Activated T-helper 9 cell treated with anti-CD3 and anti-CD28 coated beads, Interleukin-2, amount 50 U/mL, for 16 hours (primary cell): ENCODE results near the gene PDE4B.

Experiments
- DNase-seq: peaks from one replicate; pipeline ENCODE4 v3.0.0-alpha.2; 2020; ENCODE audit warnings: low read depth

PDE4B gene

DNA sequence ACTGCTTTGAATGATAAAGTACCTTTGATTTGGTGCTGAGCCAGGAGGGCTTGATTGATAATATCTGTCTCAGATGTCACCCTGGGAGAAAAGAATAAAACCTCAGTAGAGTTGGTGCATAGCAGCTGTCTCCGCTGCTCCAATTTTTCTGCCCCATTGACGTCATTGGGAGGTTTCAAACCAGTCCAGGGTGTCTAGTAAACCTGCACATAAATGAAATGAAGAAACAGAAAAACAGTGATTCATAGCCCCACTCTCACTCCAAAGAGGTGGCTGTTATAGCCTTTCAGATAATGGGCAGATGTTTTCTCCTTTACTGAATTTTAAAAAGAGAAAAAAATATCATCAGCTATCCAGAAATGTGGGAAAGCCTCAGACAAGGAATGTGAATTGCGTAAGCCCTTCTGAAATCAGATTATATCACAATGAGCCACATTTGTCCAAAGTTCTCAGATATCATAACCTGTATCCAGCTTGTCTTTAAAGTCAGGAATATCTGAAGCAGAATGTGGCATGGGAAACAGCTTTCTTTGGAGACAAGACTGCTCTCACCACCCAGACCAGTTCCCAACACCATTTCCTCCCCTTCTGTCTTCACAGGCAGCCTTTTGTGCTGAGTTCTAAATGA, 390.0 kb downstream of the PDE4B start:
- DNase-seq, result no peak

DNA sequence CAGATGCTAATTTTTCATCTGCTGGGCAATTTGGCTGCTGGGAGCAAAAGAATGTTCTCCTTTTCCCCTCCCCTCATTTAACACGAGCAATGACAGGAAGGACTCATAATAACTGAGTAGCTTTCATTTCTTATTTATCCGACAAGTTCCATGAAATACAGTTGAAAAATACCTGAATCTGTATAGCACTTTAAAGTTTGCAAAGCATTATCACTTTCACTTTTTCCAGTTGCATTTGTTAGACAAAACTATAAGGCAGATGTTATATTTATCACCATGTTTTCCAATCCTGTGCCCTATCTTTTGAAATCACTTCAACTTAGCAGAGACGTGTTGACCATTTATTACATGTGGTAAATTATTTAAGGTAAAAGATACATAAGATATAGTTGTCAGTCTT, 390.7 kb downstream of the PDE4B start:
- DNase-seq, result no peak

DNA sequence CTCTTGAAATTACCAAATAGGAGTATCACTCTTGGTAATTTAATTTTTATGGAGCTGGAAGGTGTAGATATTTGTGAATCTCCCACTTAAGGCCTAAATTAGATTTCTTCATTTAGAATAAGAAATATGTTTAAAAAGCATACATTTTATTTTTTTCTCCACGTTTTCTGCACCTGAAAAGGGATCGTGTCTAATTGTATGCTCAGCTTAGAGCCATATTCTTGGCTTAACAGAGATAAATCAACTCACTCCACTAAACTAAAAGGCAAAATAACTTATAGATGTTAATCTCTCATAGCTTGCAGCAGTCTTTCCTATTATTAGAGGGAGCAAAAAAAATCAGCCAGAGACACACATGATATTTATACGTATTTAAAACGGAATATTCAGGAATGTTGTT, 404.4 kb downstream of the PDE4B start:
- no peak for DNase-seq

DNA sequence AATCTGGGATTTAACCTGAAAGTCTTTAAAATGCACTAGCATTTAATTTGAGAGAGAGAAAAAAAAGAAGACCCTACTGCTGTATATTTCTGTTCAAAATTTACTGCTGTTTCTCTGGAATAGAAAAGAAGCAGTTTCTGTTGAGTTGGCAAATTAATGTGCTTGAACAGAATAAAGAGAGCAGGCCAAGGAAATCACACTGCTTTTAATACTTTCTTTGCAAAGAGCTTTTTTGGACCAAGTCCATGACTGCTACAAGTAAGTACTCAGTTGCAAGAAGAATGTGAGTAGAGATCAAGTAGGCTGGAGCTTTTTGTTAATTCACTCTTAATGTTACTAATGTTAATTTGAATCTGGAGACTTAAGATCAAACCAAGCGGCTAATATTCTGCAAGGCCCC, 405.1 kb downstream of the PDE4B start:
- DNase-seq, result no peak

DNA sequence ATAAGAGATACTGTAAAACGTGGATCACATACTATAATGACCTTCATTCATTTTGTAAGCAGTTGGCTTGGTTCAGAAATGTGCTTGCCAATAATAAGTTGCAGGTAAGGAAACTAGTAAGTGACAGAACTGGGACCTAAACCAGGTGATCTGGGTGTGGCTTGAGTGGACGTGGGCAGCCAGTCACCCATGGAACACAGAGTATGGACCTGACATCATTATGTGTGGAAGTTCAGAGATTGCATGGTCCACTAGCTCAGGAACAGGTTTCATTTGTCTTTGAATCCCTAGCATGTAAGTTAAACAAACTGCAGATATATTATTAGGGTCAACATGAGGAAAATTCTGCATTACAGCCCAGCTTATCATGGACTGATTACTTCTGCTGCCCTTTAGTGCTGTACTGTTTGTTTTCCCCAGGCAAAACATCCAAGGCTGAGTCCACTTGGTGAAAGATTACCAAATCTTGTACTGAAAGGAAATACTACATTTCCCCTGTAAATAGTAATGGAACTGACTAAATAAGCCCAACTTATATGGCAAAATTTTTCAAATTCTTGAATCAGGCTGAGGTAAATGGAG, 414.0 kb downstream of the PDE4B start:
- DNase-seq, result no peak

DNA sequence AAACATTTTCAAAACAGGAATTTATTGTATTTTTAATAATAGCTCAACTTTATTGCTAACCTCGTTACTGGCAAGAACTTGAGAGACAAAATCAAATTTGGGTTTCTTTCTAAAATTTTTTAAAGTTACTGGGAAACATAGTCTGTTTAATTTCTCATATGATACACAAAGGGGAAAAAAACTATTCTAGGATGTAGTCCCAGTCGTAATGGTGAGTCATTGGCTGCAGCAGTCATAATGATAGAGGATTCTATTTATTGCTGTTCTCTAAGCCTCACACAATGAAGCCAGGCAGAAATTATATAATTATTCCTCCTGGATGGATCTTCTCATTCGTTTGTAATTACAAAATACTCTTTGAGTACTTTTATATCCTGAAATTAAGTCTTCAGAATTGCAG, 414.8 kb downstream of the PDE4B start:
- no peak for DNase-seq

DNA sequence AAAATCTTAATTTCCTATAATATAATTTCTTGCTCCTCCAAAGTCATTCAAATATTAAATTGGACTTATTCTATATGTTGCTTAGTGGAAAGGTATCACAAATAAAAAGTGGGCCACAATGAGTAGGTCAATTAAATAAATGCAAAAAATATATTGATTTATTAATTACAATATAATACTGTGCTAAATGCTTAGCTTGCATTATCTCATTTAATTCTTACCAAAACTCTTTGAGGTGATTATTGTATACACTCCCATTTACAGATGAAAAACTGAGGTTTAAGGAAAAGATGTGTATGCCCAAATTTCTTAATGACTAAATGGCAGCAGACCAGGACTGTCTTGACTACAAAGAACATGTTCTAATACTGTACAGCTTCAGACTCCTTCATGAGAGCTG, 415.9 kb downstream of the PDE4B start:
- no peak for DNase-seq

DNA sequence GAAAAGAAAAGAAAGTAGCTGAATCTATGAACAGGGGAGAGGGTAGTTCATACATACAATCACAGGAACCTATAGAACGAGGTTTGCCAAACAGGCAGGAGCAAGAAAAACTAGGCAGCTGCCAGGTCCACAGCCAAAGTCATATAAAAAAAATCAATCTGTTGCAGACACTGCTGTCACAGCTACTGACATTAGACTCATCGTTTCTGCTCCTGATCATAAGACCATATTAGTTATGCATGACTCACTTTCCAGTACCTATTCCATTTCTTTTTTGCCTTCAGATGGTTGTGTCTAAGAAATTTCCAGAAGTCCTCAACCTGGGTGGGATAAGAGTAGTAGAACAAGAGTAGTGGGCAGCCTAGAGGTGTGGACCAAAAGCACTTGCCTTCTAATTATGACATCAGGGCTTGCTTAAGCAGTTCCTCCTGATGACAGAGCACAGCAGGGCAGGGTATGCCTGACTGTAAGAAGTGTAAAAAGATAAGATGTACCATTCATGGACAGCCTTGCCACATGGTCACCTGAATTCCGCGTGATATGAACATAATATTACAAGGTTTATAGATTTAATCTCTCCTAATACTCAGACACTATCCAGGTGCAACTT, 418.0 kb downstream of the PDE4B start:
- no peak for DNase-seq

DNA sequence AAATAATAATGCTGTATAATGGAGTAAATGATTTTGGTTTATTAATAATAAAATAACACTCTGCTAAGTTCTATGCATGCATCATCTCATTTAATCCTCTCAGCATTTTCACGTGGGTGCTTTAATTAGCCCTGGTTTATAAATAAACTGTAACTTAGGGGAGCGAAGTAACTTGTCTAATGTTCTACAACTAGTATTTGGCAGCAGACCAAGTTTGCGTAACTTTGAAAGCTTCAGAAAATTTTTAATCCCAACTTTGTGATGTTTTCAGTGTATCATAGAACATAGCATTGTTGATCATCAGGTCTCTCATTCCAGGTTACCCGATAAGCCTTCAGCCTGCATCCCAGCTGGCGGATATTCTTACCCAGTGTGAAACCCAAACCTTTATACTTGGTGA, 418.8 kb downstream of the PDE4B start:
- DNase-seq, result no peak

DNA sequence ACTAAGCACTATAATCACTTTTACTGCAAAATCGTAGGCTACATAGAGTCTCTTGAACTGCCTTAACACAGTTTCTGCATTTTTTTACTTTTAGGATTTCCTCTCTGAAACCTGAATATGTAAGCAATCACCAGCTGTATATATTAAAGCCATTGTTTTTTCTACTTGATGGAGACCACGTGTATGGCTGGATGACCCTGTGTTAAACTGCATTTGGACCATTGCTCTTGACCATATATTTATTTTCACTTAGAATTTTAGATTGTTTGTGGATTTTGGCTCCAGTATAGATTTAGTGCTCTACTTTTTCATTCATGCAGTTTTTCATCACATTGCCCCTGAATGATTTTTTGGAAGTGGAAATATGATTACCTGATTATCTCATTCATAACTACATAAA, 420.8 kb downstream of the PDE4B start:
- DNase-seq, result no peak

DNA sequence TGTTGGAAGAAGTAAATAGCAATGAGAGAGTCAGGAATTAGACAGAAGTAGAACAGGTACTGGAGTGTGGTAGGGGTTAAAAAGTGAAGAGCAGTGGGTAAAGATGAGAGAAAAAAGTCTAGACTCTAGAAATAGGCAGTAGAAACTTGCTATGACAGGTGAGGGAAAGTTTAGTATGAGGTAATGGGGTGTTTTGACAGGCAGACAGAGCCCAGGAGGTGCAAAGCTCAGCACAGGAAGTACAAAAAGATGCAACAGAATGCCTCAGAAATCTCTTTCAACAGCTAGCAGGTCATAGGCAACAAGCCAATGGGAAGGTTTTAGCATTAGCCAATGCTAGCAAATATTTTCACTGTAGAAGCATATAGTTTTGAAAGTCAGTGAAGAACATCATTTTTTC, 422.2 kb downstream of the PDE4B start:
- no peak for DNase-seq

DNA sequence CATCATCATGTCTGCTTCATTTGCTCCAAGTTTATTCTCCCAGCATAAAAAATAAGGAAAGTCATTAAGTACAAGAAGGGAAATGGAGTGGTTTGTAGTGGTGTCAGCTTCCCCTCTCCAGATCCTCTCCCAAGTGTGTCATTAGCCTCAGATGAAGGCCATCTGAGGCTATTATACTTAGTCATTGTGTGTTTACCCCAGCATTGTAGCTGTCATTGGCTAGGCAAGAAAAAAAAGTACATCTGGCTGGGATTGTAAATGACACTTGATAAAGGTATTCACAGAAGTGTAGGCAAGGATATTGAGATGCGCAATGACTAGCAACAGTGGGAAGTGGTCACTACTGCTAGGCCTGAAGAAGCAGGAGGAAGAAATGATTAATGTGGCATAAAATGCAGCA, 424.3 kb downstream of the PDE4B start:
- DNase-seq, result no peak

DNA sequence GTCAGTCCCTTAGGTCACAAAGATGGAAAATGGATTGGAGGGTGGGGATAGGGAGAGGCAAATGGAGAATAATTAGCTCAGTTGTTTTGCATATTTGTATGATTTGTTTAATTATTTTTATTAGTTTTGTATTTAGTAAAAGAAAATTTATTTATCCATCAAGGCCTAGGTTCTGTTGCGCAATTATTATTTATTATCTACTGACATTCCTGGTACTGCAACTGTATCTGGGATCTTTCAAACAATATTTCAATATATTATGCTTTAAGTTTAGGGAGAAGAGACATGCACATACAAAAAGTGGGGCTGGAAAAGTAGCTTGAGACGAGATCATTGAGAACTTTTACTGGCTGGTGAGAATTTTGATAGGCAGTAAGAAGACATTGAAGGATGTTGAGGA, 424.9 kb downstream of the PDE4B start:
- DNase-seq, result no peak

DNA sequence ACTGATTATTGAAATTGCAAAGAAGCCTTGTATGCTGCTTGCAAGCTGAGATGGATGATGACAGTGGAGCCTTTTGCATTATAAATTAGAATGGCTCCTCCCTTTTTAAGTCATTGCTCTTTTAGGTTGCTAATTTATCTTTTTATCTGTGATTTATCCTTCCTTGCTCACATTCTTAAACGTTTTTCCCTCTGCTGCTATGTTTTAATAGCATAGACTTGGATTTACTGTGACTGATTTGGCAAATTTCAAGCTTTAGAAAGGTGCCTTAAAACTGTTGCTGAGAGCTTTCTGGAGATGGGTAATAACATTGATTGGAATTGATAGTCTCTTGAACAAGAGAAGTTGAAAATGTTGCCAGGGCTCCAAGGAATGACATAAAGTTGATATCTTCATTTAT, 427.8 kb downstream of the PDE4B start:
- DNase-seq, result no peak

DNA sequence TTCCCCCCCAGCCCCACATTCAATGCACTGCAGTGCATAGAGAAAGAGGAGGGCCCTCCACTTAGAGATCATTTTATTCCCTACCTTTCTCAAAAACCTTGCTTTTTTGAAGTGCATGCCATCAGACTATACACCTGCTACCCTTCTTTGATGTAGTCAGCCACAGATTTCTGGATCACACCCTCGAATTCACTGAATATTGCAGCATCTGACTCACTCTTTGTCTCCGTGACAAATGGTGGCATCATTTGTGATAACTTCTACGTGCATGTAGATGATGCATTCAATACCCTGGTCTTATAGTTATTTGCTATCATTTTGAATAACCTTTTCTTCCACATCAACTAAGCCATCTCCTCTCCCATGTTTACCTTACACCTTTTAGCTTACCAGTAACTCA, 431.0 kb downstream of the PDE4B start:
- DNase-seq, result no peak

DNA sequence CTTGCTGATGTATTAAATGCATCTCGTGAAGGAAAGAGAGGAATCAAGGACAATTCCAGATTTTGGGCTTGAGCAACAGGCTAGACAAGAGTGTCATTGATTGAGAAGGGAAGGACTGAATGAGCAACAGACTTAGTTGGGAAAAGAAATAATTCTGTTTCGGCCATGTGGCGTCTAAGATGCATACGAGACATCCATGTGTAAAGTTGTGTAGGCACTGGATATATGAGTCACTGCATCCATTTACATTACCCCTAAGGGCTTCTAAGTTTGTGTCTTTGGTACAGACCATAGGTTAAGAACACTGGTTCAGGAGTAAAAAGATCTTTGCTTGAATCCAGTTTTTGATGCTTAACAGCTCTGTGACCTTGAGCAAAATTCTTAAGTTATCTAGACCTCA, 434.3 kb downstream of the PDE4B start:
- DNase-seq, result no peak

DNA sequence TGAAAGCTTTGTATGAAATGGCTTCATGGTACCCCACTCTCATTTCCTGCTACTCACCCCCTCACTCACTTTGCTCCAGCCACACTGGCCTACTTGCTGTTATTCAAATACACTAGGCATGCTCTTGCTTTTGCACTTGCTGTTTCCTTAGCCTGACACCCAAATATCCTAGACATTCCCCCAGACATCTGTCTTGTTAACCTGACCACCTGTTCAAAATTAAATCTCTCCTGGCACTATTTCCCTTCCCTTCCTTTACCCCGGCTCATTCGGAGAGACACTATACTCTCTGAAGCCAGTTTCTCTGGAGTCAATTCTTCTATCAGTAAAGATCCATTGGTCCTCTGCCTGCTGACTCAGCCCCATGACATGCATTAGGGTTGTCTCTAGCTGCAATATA, 435.3 kb downstream of the PDE4B start:
- DNase-seq, result no peak

DNA sequence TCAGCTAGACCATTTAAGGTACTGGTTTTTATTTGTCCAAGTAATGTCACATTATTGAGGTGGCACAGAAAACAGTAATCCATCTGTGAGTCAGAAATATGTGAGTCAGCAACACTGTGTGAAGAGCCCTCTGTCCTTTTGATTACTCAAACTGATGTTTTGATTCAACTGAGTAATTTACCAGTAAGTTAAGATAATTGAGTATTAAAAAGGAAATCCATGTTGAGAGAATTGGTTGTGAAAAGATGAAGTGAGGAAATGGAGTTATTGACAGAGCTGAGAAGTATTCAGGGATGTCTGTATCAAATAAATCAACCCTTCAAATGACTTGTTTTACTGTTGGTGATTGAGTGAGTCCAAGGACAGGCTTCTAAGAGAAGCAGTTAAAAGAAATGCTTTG, 438.5 kb downstream of the PDE4B start:
- DNase-seq, result no peak

DNA sequence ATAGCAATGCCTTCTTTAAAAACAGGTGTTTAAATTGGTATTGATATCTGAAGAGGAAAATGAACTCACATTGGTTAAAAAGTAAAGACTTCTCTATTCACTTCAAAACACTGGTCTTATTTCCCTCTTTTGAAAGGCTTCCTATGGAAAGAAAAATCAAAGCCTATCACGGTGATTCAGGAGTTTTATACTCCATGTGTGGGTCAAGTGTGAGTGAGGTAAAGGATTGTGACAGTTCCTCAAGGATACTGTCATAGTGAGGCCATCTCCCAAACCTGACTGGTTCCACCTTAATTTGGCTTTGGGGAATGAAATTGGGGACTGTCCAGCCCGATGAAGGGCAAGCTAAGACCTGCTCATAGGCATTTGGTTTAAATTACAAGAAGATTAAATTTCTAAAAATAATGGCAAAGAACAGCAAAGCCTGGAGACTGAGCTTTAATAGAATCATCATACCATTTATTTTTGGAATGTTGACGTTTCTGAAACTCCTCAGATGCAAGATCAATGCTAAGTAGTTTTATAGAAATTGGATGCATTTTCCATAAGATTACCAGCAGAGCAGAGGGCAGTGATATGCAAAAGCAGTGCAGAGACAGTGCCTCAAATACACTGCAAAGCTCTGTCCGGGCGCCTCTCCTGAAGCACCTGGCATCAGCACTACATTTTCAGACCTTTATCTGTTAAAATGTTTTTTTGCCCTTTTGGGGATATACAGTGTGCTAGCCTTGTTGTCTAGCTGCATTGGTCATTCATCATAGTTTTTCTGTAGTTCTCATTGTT, 439.2 kb downstream of the PDE4B start:
- no peak for DNase-seq

DNA sequence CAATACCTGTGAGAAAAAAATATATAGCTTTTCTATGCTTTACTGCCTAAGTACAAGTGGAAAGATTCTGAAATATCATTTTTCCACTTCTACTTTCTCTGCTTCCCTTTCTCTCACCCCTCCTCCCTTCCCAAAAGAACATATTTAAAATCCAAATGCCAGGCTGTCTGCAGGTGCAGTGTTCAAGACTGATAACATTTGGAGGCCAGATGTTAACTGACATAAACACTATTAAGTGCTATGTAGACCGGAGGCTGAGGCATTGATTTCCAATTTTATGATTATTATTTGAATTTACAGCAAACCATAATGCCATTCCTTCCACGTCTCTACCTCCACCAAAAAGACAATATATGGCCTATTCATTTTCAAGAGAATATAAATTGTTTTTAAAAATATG, 444.3 kb downstream of the PDE4B start:
- DNase-seq, result no peak

DNA sequence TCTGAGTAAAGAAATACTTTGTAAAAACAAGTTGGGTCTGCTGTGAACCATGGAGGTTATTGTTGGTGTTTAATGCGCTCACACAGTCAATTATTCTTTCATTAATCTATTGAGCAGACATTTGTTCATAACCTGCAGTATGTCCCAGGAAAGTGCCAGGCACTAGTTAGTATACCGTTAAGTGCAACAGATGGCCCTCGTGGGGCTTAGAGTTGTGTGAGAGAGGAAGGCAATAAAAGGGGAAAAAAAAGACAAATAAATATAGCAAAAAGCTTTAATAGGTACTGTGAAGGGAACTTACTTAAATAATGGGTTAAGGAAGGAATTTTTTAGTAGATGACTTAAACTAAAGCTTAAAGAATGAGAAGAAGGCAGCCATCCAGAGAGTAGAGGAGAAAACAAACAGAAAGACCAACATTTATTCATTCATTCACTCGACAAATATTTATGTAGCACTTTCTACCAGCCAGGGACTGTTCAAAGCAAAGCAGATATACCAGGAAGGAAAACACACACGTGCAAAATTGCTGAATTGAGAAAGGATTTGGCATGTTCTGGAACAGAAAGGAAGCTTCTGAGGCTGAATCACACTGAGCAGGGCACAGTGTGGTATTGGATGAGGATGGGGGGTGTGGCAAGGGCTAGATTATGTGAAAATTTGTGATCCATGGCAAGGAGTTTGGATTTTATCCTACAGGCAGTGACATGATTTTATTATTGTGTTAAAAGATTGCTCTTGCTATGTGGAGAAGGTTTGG, 445.2 kb downstream of the PDE4B start:
- no peak for DNase-seq

DNA sequence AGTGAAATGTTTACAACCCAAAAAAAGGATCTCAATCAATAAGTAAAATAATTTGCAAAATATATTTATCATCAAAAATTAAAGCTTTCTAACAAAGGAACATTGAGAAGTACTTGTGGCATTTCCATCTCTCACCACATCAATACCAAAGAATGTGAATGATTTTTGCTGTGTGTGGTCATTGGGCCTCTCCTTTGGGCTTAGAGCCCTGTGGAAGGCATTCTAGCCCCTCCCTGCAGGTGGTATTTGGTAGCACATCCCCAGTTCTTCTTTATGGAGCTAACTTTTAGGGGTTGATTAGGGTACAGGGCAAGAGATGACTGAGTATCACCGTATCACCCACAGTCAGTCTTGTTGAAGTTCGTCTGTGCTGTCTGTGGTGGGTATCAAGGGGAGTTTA, 447.1 kb downstream of the PDE4B start:
- no peak for DNase-seq
